Measurements from ENCODE around the gene HAUS7.
A peak's percentile ranks its signal among the peaks of the same experiment; 100 is the strongest.

GRCh38 chrX:153469811-153470410 lies 465 bp downstream of the HAUS7 start:
- no peak for TF ChIP-seq CTCF (conservative IDR thresholded peaks at IDR 0.05)
- TF ChIP-seq ZFX (IDR thresholded peaks at IDR 0.05), result peak; percentile 44; the same call in 1 of the 2 replicates

Measured in C4-2B (cell line).